HG03520 (cell line): ENCODE data around the gene ZNF74.
"Not testable (repeated sequence)": the region's sequence is repeated elsewhere in the genome, so short reads cannot be mapped to it uniquely, and the experiment has no call there.

Experiments used
- ATAC-seq: cut with Tn5 transposase; IDR thresholded peaks from one replicate; pipeline ENCODE4 v1.9.1; 2021; ENCODE audit warnings: mild to moderate bottlenecking, moderate library complexity; ENCODE audit not compliant: unreplicated experiment

ZNF74 gene

DNA sequence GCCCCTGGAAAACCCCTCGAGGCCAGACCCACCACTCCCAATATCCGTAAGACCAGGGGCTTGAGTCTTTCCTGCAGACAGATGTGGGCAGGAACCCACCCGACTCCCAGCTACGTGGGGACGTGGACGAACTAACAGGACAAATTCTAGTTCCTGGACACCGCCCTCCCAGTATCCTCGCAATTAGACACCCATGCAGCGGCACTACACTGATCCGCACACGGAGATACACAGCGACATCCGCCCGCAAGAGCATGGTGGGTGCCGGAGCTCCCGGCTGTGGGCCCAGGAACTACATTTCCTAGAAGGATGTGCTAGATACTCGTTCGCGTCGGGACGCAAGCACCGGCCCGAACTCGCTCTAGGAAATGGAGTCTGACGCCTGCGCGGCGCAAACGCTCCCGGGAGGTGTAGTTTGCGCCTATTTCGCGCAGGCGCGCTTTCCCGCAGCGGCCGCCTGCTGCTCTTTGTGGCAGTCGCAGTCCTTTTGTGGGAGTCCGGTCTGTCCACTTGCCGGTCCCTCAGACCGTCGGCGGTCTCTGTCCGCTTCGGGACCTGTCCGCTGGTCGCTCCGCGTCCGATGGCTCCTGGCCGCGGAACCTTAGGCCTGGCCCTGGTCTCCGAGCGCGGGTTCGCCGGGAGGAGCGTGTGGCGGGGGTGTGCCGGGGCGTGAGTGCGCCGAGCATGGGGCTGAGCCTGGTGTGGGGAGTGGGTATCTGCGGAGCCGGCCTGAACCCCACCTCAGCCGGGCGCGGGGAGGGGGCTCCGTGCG is at the start of gene ZNF74:
Gene ZNF74, plus strand, starts transcription at position 447 of the 772 bp plus-strand sequence. CDS start 478 bp downstream, outside the sequence.
- no peak for ATAC-seq

DNA sequence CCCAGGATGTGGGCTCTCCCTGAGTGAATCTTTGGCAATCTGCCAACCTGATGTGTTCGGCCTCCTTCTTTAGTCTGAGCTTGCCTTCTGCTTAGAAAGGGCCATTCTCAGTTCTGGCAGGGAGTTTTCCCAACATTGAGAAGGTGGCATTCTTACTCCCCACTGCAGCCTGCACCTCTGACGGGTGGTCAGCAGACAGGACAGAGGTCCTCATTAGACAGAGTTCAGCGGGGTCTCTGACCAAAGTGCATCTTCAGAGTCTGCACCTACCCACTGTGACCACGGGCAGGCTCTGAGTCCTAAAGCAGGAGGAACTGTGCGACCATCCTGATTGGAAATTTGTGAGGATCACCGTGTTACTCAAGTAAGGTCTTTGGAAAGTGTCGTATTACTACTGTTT is 47.4 kb upstream of the ZNF74 start:
- ATAC-seq = not testable (repeated sequence)

DNA sequence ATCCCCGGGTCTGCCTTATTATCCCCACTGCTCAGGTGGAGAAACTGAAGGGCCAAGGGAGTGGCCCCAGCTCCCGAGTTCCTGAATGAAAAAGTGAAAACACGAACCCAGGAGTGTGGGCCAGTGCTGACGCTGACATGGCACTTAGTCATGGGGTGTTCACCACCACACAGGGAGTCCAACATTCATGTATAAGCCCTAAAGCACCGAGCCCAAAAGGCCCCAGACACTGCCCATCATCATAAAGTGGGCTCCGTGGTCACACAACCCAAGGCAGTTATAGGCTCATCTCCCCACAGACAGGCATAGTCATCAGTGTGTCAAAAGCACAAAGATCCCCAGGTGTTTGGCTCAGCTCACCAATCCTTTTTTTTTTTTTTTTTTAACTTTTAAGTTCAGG is 41.4 kb upstream of the ZNF74 start:
- not testable (repeated sequence) for ATAC-seq

DNA sequence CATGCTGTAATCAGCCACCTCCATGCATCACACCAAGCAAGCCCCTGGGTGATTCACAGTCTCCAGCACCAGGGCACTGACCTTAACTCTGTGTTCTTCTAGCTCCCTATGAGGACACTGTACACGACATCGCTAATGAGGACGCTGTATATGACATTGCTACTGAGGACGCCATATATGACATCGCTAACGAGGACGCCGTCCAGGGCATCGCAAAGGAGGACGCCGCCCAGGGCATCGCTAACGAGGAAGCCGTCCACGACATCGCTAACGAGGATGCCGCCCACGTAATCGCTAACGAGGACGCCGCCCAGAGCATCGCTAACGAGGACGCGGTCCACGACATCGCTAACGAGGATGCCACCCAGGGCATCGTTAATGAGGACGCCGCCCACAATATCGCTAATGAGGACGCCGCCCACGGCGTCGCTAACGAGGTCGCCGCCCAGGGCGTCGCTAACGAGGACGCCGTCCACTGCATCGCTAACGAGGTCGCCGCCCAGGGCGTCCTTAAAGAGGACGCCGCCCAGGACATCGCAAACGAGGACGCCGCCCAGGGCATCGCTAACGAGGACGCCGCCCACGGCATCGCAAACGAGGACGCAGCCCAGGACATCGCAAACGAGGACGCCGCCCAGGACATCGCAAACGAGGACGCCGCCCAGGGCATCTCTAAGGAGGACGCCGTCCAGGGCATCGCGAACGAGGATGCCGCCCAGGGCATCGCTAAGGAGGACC is 39.5 kb upstream of the ZNF74 start:
- ATAC-seq = no peak

DNA sequence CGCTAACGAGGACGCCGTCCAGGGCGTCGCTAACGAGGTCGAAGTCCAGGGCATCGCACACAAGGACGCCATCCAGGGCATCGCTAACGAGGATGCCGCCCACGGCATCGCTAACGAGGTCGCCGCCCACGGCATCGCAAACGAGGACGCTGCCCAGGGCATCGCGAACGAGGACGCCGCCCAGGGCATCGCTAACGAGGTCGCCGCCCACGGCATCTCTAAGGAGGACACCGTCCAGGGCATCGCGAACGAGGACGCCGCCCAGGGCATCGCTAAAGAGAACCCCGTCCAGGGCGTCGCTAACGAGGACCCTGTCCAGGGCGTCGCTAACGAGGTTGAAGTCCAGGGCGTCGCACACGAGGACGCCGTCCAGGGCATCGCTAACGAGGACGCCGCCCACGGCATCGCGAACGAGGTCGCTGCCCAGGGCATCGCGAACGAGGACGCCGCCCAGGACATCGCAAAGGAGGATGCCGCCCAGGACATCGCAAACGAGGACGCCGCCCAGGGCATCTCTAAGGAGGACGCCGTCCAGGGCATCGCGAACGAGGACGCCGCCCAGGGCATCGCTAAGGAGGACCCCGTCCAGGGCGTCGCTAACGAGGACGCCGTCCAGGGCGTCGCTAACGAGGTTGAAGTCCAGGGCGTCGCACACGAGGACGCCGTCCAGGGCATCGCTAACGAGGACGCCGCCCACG is 37.9 kb upstream of the ZNF74 start:
- ATAC-seq = not testable (repeated sequence)

DNA sequence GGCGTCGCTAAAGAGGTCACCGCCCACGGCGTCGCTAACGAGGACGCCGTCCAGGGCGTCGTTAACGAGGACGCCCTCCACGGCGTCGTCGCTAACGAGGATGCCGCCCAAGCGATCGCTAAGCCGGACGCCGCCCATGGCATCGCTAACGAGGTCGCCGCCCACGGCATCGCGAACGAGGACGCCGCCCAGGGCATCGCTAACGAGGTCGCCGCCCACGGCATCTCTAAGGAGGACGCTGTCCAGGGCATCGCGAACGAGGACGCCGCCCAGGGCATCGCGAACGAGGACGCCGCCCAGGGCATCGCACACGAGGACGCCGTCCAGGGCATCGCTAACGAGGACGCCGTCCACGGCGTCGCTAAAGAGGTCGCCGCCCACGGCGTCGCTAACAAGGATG is 37.0 kb upstream of the ZNF74 start:
- not testable (repeated sequence) for ATAC-seq

DNA sequence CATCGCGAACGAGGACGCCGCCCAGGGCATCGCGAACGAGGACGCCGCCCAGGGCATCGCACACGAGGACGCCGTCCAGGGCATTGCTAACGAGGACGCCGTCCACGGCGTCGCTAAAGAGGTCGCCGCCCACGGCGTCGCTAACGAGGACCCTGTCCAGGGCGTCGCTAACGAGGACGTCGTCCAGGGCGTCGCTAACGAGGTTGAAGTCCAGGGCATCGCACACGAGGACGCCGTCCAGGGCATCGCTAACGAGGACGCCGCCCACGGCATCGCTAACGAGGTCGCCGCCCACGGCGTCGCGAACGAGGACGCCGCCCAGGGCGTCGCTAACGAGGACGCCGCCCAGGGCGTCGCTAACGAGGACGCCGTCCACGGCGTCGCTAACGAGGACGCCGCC is 36.0 kb upstream of the ZNF74 start:
- ATAC-seq = not testable (repeated sequence)

DNA sequence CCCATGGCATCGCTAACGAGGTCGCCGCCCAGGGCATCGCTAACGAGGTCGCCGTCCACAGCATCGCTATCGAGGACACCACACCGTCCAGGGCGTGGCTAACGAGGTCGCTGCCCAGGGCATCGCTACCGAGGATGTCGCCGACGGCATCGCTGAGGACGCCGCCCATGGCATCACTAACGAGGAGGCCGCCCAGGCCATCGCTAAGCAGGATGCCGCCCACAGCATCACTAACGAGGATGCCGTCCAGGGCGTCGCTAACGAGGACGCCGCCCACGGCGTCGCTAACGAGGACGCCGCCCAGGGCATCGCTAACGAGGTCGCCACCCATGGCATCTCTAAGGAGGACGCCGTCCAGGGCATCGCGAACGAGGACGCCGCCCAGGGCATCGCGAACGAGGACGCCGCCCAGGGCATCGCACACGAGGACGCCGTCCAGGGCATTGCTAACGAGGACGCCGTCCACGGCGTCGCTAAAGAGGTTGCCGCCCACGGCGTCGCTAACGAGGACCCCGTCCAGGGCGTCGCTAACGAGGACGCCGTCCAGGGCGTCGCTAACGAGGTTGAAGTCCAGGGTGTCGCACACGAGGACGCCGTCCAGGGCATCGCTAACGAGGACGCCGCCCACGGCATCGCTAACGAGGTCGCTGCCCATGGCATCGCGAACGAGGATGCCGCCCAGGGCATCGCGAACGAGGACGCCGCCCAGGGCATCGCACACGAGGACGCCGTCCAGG is 35.3 kb upstream of the ZNF74 start:
- not testable (repeated sequence) for ATAC-seq

DNA sequence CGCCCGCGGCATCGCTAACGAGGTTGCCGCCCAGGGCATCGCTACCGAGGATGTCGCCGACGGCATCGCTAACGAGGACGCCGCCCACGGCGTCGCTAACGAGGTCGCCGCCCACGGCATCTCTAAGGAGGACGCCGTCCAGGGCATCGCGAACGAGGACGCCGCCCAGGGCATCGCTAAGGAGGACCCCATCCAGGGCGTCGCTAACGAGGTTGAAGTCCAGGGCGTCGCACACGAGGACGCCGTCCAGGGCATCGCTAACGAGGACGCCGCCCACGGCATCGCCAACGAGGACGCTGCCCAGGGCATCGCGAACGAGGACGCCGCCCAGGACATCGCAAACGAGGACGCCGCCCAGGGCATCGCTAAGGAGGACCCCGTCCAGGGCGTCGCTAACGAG is 33.7 kb upstream of the ZNF74 start:
- ATAC-seq = not testable (repeated sequence)

DNA sequence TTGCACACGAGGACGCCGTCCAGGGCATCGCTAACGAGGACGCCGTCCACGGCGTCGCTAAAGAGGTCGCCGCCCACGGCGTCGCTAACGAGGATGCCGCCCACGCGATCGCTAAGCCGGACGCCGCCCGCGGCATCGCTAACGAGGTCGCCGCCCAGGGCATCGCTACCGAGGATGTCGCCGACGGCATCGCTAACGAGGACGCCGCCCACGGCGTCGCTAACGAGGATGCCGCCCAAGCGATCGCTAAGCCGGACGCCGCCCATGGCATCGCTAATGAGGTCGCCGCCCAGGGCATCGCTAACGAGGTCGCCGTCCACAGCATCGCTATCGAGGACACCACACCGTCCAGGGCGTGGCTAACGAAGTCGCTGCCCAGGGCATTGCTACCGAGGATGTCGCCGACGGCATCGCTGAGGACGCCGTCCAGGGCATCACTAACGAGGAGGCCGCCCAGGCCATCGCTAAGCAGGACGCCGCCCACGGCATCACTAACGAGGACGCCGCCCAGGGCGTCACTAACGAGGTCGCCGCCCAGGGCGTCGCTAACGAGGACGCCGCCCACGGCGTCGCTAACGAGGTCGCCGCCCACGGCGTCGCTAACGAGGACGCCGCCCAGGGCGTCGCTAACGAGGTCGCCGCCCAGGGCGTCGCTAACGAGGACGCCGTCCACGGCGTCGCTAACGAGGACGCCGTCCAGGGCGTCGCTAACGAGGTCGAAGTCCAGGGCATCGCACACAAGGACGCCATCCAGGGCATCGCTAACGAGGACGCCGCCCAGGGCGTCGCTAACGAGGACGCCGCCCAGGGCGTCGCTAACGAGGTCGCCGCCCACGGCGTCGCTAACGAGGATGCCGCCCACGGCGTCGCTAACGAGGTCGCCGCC is 32.8 kb upstream of the ZNF74 start:
- not testable (repeated sequence) for ATAC-seq

DNA sequence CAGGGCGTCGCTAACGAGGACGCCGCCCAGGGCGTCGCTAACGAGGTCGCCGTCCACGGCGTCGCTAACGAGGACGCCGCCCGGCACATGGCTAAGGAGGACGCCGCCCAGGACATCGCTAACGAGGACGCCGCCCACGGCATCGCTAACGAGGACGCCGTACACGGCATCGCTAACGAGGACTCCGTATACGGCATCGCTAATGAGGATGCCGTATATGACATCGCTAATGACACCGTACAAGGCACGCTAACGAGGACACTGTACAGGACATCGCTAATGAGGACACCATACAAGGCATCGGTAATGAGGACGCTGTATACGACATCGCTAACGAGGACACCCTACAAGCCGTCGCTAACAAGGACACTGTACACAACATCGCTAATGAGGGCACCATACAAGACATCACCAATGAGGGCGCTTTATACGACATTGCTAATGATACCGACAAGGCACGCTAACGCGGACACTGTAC is 32.2 kb upstream of the ZNF74 start:
- ATAC-seq = not testable (repeated sequence)

DNA sequence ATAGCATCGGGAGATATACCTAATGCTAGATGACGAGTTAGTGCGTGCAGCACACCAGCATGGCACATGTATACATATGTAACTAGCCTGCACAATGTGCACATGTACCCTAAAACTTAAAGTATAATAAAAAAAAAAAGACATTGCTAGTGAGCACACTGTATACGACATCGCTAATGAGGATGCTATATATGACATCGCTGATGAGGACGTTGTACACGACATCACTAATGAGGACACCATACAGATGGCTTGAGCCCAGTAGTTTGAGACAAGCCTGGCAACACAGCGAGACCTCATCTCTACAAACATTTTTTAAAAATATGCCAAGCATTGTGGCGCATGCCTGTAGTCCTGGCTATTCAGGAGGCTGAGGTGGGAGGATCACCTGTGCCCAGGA is 31.5 kb upstream of the ZNF74 start:
- not testable (repeated sequence) for ATAC-seq

DNA sequence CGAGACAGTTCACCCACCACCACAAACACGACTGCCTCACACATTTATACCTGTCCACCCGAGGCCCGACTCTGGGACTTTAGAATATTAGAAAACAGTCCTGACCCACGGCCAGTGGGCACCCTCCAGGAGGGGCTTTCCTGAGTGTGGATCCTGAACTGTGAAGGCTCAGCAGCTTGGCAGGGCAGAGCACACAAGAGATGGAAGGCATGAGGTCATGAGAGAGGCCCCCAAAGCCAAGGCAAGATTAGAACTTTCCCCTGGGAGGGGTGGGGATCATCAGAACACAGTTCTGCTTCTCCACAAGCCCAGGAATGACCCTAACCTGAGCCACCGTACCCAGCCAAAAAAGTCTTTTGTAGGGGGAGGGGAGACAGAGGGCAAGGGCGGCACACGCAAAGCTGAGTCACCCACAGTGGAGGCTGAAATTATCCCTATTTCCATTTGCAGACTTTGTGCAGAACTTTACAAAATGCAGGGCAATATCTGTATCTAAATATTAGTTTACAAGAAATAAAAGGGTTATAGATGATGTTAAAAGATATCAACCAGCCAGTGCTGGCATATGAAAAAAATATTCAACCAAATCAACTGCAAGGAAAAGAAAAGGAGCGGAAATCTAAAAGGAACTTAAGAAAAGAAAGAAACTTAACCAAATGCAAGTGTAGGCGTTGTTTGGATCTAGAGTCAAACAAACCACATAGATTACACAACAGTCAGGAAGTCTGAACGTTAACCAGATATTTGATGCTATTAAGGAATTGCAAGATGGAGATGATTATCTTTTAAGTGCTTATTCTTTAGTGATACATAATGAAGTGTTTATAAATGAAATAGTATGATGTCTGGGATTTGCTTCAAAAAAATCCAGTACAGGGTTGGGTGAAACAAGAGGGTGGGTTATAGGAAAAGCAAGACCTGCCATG is 29.4 kb upstream of the ZNF74 start:
- not testable (repeated sequence) for ATAC-seq

DNA sequence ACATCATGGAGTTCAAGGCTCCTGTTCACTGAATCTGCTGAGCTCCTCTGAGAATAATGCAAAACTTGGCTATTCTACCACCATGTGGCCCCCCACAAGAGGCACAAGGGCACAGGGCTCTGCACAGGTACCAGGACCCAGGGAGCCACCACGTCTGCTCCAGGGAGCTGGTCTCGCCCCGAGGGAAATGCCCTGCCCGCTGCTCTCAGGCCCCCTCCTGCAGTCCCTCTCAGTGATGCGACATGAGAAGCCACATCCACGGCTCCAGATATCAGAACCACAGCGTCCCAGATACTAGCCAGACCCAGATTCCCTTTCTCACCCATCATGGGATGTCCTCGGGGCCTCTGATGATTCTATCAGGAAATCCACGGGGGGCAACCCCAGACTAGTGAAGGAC is 27.1 kb upstream of the ZNF74 start:
- ATAC-seq = not testable (repeated sequence)

DNA sequence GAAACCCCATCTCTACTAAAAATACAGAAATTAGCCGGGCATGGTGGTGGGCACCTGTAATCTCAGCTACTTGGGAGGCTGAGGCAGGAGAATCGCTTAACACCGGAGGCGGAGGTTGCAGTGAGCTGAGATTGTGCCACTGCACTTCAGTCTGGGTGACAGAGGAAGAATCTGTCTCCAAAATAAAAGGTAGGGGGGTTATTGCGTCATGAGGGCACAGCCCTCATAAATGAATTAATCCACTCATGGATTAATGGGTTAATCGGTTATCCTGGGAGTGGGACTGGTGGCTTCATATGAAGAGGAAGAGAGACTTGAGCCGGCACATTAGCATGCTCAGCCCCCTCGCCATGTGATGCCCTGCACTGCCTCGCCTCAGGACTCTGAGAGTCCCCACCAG is 25.1 kb upstream of the ZNF74 start:
- not testable (repeated sequence) for ATAC-seq

DNA sequence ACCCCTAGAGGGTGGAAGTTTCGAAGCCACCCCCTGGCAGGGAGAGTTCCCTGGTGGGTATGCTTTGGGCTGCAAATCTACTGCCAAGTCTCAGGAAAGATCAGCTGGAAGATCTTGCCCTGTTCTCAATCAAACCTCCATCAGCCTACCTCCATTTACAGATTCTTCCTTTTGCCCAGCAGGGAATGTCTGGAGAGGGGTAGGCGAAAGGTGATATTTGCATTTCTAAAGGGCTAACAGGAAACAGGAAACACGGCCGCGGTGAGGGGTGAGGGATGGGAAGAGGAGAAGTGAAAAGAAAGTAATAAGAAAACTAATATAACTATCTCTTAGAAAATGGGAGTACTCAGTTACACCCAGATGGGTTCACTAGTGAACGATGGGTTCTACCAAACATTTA is 22.3 kb upstream of the ZNF74 start:
- not testable (repeated sequence) for ATAC-seq

DNA sequence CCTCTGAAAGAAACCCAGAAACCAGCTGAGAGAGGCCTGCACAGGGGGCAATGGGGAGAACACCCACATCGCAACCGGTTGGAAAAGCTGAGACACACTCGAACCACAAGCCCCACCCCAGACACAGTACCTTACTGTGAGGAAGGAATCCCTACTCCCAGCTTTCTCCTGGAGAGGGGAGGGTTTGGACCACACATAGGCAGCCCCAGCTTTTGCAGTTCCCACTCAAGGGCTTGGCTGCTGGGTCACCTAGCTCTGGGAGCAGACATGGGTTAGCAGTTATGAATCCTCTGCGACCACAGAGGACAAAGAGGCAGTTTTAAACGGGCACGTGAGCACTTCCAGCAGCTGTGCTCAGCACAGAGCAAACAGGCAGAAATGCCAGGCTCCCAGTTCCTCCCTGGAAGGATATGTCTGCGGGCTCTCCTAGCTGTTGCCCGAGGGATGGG is 21.5 kb upstream of the ZNF74 start:
- not testable (repeated sequence) for ATAC-seq

DNA sequence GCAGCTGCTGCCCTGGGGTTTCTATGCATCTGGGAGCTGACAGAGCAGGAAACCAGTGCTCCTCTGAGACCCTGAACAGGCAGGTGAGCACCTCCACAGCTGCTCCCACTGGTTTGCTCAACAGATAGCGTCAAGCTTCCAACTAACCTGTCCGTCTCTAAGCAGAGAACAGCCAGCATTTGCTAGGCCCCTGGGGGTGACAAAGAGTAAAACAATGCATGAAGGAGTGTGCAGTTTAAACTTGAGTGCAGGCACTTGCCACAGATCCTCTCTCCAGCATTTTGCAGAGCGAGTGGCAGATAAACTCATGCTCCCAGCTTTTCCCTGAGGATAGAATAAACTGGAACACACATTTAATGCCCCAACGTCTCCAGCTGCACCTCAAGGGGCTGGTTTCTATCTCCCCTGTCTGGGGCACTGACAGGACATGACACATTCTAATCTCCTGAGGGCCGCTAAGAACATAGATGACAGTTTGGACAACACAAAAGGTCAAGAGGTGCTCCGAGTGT is 20.7 kb upstream of the ZNF74 start:
- not testable (repeated sequence) for ATAC-seq
